Measurements from ENCODE around the gene MAD1L1.
A peak's percentile ranks its signal among the peaks of the same experiment; 100 is the strongest.

The MAD1L1 gene

GRCh38 chr7:2202361-2202761, 30.4 kb downstream of the MAD1L1 start:
- no peak overlapping the region for H2BK5ac ChIP-seq (ENCODE audit: low read depth, low read length, poor library complexity)
- H3K23ac ChIP-seq (ENCODE audit: low read length): peak overlapping the region; percentile 44
- no peak overlapping the region for H3K4ac ChIP-seq (ENCODE audit: low read depth, low read length)
- H3K79me1 ChIP-seq (ENCODE audit: low read length): no peaks in the 10 kb centered on the region
- H4K8ac ChIP-seq (ENCODE audit: low read depth, low read length): no peak overlapping the region
- peaks cover 34% of the 10 kb centered on the region in 2 experiments for H3K36me3 ChIP-seq (ENCODE audit: control insufficient read depth in 1 of 2, insufficient read depth in 2 of 2, low read length in 2 of 2)
- no peak overlapping the region for H2BK12ac ChIP-seq (ENCODE audit: low read length)
- no peak overlapping the region for H4K91ac ChIP-seq (ENCODE audit: low read depth, low read length)
- H3K27me3 ChIP-seq (ENCODE audit: insufficient read depth, low read length): no peaks in the 10 kb centered on the region
- WGBS (ENCODE audit: extremely low coverage, insufficient coverage, insufficient read length): no CpG with 5 or more reads among the region's 14 CpGs
- H3K4me1 ChIP-seq (ENCODE audit: control insufficient read depth in 1 of 2, insufficient read depth in 2 of 2, low read length in 2 of 2): peaks cover 14 to 27% of the 10 kb centered on the region in 2 experiments
- H3K9me3 ChIP-seq (ENCODE audit: insufficient read depth, low read depth, low read length): peaks cover 4% of the 10 kb centered on the region
- H3K4me3 ChIP-seq (ENCODE audit: low read depth, low read length): no peak overlapping the region
- no peak overlapping the region for H3K18ac ChIP-seq (ENCODE audit: low read length)
- no peak overlapping the region for H4K12ac ChIP-seq (ENCODE audit: low read depth, low read length)
- H3K14ac ChIP-seq (ENCODE audit: low read length): no peak overlapping the region
- no peak overlapping the region for H3K9ac ChIP-seq (ENCODE audit: low read length)
- H3K4me2 ChIP-seq (ENCODE audit: low read length): no peak overlapping the region
- no peak overlapping the region for H3K27ac ChIP-seq (ENCODE audit: low read depth, low read length)
- no peak overlapping the region for H2AFZ ChIP-seq (ENCODE audit: insufficient read depth, low read length, poor library complexity)
- H2BK120ac ChIP-seq (ENCODE audit: insufficient read depth, low read length, poor library complexity): no peak overlapping the region
- H3K79me2 ChIP-seq (ENCODE audit: control insufficient read depth, insufficient read depth, low read length, poor library complexity): no peaks in the 10 kb centered on the region
- no peak overlapping the region for H2AK5ac ChIP-seq (ENCODE audit: low read length)
- DNase-seq: no peak

- Histone ChIP-seq H2BK5ac (ENCODE audit: low read depth, low read length, poor library complexity) (no peak overlapping the region), H4K12ac (ENCODE audit: low read depth, low read length) (no peak overlapping the region), H2AK5ac (ENCODE audit: low read length) (no peak overlapping the region), H3K4me3 (ENCODE audit: low read depth, low read length) (no peak overlapping the region), H3K23ac (ENCODE audit: low read length) (no peak overlapping the region), H3K14ac (ENCODE audit: low read length) (no peak overlapping the region), H3K27me3 (ENCODE audit: insufficient read depth, low read length) (no peaks in the 10 kb centered on the region), H2BK12ac (ENCODE audit: low read length) (no peak overlapping the region), H3K36me3 (ENCODE audit: control insufficient read depth in 1 of 2, insufficient read depth in 2 of 2, low read length in 2 of 2) (peaks cover 36% of the 10 kb centered on the region in 2 experiments), H3K9me3 (ENCODE audit: insufficient read depth, low read depth, low read length) (peaks cover 4% of the 10 kb centered on the region), H2AFZ (ENCODE audit: insufficient read depth, low read length, poor library complexity) (no peak overlapping the region), H3K9ac (ENCODE audit: low read length) (no peak overlapping the region), H3K27ac (ENCODE audit: low read depth, low read length) (no peak overlapping the region), H3K4me2 (ENCODE audit: low read length) (no peak overlapping the region), H3K4ac (ENCODE audit: low read depth, low read length) (no peak overlapping the region), H2BK120ac (ENCODE audit: insufficient read depth, low read length, poor library complexity) (no peak overlapping the region), H3K79me1 (ENCODE audit: low read length) (no peaks in the 10 kb centered on the region), H3K4me1 (ENCODE audit: control insufficient read depth in 1 of 2, insufficient read depth in 2 of 2, low read length in 2 of 2) (peaks cover 14 to 27% of the 10 kb centered on the region in 2 experiments), H4K91ac (ENCODE audit: low read depth, low read length) (no peak overlapping the region), H3K18ac (ENCODE audit: low read length) (no peak overlapping the region), H4K8ac (ENCODE audit: low read depth, low read length) (no peak overlapping the region), H3K79me2 (ENCODE audit: control insufficient read depth, insufficient read depth, low read length, poor library complexity) (no peaks in the 10 kb centered on the region)
- no peak for DNase-seq
- no CpG with 5 or more reads among the region's 31 CpGs for WGBS (ENCODE audit: extremely low coverage, insufficient coverage, insufficient read length)
Observed at GRCh38 chr7:2201686-2202360, 30.9 kb downstream of the MAD1L1 start.

GRCh38 chr7:2201128-2201527, 31.6 kb downstream of the MAD1L1 start:
- Histone ChIP-seq H2AK5ac (ENCODE audit: low read length) (no peak overlapping the region), H3K4me3 (ENCODE audit: low read depth, low read length) (no peak overlapping the region), H3K36me3 (ENCODE audit: control insufficient read depth in 1 of 2, insufficient read depth in 2 of 2, low read length in 2 of 2) (peaks cover 39 to 42% of the 10 kb centered on the region in 2 experiments), H4K8ac (ENCODE audit: low read depth, low read length) (no peak overlapping the region), H2BK120ac (ENCODE audit: insufficient read depth, low read length, poor library complexity) (no peak overlapping the region), H3K9me3 (ENCODE audit: insufficient read depth, low read depth, low read length) (peaks cover 4% of the 10 kb centered on the region), H3K79me2 (ENCODE audit: control insufficient read depth, insufficient read depth, low read length, poor library complexity) (no peaks in the 10 kb centered on the region), H3K4me2 (ENCODE audit: low read length) (no peak overlapping the region), H3K27me3 (ENCODE audit: insufficient read depth, low read length) (no peaks in the 10 kb centered on the region), H3K23ac (ENCODE audit: low read length) (no peak overlapping the region), H2AFZ (ENCODE audit: insufficient read depth, low read length, poor library complexity) (no peak overlapping the region), H3K4ac (ENCODE audit: low read depth, low read length) (no peak overlapping the region), H3K14ac (ENCODE audit: low read length) (no peak overlapping the region), H3K4me1 (ENCODE audit: control insufficient read depth in 1 of 2, insufficient read depth in 2 of 2, low read length in 2 of 2) (peaks cover 14 to 27% of the 10 kb centered on the region in 2 experiments), H3K9ac (ENCODE audit: low read length) (no peak overlapping the region), H3K27ac (ENCODE audit: low read depth, low read length) (no peak overlapping the region), H4K91ac (ENCODE audit: low read depth, low read length) (no peak overlapping the region), H3K79me1 (ENCODE audit: low read length) (no peaks in the 10 kb centered on the region), H2BK5ac (ENCODE audit: low read depth, low read length, poor library complexity) (no peak overlapping the region), H3K18ac (ENCODE audit: low read length) (no peak overlapping the region), H4K12ac (ENCODE audit: low read depth, low read length) (no peak overlapping the region), H2BK12ac (ENCODE audit: low read length) (no peak overlapping the region)
- no peak for DNase-seq
- WGBS (ENCODE audit: extremely low coverage, insufficient coverage, insufficient read length): no CpG with 5 or more reads among the region's 10 CpGs

DNA sequence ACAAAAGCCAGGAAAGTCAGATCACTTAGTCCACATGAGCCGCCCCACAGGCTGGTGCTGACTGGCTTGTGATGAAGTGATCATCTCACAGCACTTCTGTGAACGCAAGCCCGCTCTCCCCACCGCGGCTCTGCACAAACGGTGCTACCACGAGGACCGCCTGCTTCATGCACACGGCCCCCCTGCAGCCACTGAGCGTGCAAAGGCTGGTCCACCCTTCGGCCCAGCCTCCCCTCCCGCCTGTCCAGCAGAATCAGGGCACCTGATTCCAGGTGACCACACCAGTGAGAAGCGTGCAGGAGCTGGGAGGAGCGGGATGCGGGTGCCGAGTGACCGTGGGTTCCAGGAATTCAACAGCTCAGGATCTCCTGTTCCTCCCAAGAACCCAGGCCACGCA, 32.2 kb downstream of the MAD1L1 start:
- peak overlapping the region; percentile 50 for H3K18ac ChIP-seq (ENCODE audit: low read length)
- peaks cover 4% of the 10 kb centered on the region for H3K9me3 ChIP-seq (ENCODE audit: insufficient read depth, low read depth, low read length)
- H2BK12ac ChIP-seq (ENCODE audit: low read length): no peak overlapping the region
- H3K4me1 ChIP-seq (ENCODE audit: control insufficient read depth in 1 of 2, insufficient read depth in 2 of 2, low read length in 2 of 2): peaks cover 14 to 27% of the 10 kb centered on the region in 2 experiments
- H3K4ac ChIP-seq (ENCODE audit: low read depth, low read length): no peak overlapping the region
- no CpG with 5 or more reads among the region's 18 CpGs for WGBS (ENCODE audit: extremely low coverage, insufficient coverage, insufficient read length)
- no peaks in the 10 kb centered on the region for H3K79me1 ChIP-seq (ENCODE audit: low read length)
- no peak overlapping the region for H2AFZ ChIP-seq (ENCODE audit: insufficient read depth, low read length, poor library complexity)
- H4K12ac ChIP-seq (ENCODE audit: low read depth, low read length): no peak overlapping the region
- no peak overlapping the region for H3K4me2 ChIP-seq (ENCODE audit: low read length)
- H3K79me2 ChIP-seq (ENCODE audit: control insufficient read depth, insufficient read depth, low read length, poor library complexity): no peaks in the 10 kb centered on the region
- no peak overlapping the region for H4K91ac ChIP-seq (ENCODE audit: low read depth, low read length)
- H3K27ac ChIP-seq (ENCODE audit: low read depth, low read length): no peak overlapping the region
- no peak for DNase-seq
- H3K36me3 ChIP-seq (ENCODE audit: control insufficient read depth in 1 of 2, insufficient read depth in 2 of 2, low read length in 2 of 2): peaks cover 44 to 47% of the 10 kb centered on the region in 2 experiments
- H3K4me3 ChIP-seq (ENCODE audit: low read depth, low read length): no peak overlapping the region
- H2BK120ac ChIP-seq (ENCODE audit: insufficient read depth, low read length, poor library complexity): no peak overlapping the region
- H2BK5ac ChIP-seq (ENCODE audit: low read depth, low read length, poor library complexity): no peak overlapping the region
- H3K27me3 ChIP-seq (ENCODE audit: insufficient read depth, low read length): no peaks in the 10 kb centered on the region
- no peak overlapping the region for H3K14ac ChIP-seq (ENCODE audit: low read length)
- no peak overlapping the region for H3K23ac ChIP-seq (ENCODE audit: low read length)
- no peak overlapping the region for H4K8ac ChIP-seq (ENCODE audit: low read depth, low read length)
- no peak overlapping the region for H3K9ac ChIP-seq (ENCODE audit: low read length)
- no peak overlapping the region for H2AK5ac ChIP-seq (ENCODE audit: low read length)

Data from trophoblast cell (in vitro differentiated cells and primary cell).